ENCODE results near the gene SLITRK3.

SLITRK3 gene

DNA sequence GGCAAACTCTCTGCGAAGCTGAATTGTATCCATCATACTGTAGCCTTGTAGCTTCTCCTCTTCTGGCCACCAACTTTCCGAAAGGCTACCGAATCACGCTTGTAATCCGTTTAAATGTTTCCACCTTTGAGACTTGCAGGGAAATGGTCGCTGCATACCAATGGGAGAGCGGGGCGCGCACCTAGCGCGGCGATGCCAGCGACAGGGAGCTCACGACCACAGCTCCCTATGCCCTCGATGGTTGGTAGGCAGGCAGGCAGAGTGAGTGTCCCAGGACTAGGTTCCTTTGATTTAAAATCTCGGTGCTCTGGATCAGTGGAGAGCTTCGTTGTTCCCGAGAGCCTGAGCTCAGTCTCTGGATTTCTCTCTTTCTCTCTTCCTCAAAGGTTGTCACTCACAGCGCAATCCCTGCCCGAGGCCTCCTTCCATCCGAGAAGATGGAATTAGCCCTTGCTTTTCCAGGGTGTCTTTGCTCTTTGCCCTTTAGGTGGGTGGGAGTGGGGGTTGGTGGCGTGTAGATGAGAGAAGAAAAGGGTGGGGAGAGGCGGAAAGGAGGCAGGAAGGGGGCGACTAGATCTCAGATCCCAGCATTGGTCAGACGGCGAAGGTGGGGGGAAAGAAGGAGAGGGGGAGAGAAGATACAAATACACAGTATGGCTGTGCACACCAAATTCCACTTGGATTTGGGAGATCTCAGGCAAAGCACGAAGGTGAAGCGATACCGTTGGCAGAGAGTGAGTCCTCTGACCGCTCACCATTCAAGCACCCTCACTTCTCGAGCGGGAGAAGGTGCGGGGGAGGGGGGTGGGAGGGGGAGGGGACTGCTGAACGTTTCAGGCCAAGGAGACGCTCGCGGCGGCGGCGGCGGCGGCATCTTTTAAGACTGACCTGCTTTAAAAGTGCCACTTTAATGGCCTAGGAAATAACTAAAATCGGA lies at the start of gene SLITRK3:
Gene SLITRK3, minus strand, starts transcription at position 745 of the 937 bp plus-strand sequence. CDS start 5,554 bp downstream, outside the sequence.
- TF ChIP-seq, protein P1, sequence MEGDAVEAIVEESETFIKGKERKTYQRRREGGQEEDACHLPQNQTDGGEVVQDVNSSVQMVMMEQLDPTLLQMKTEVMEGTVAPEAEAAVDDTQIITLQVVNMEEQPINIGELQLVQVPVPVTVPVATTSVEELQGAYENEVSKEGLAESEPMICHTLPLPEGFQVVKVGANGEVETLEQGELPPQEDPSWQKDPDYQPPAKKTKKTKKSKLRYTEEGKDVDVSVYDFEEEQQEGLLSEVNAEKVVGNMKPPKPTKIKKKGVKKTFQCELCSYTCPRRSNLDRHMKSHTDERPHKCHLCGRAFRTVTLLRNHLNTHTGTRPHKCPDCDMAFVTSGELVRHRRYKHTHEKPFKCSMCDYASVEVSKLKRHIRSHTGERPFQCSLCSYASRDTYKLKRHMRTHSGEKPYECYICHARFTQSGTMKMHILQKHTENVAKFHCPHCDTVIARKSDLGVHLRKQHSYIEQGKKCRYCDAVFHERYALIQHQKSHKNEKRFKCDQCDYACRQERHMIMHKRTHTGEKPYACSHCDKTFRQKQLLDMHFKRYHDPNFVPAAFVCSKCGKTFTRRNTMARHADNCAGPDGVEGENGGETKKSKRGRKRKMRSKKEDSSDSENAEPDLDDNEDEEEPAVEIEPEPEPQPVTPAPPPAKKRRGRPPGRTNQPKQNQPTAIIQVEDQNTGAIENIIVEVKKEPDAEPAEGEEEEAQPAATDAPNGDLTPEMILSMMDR (conservative IDR thresholded peaks at IDR 0.05), result no peak
- H3K27ac ChIP-seq, result peak within 1 kb of the TSS; percentile 11; the same call in 1 of the 2 replicates

DNA sequence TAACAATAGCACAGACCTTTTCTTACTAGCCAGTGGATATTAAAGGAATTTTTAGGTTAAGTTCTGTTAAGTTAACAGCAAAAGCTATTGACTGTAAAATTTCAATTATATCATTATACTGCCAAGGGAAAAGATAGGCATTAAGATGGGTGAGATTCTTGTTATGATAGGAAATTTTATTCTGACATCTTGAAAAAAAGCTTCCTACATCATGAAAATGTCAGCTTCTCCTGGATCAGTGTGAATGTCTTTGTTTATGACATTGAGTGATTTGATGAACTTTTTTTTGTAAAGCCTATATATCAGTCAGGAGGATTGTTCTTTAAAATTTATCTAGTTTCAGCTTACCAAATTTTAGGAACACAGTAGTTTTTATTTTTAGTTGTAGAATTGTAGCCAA lies 47.4 kb upstream of the SLITRK3 start:
- TF ChIP-seq, protein P1 (conservative IDR thresholded peaks at IDR 0.05), result no peak
- H3K27ac ChIP-seq, result no peak overlapping the region

- H3K27ac ChIP-seq, result no peak overlapping the region
- TF ChIP-seq, protein P1 (conservative IDR thresholded peaks at IDR 0.05), result no peak
These were observed 37.5 kb upstream of the SLITRK3 start for GRCh38 chr3:165233501-165234195.

DNA sequence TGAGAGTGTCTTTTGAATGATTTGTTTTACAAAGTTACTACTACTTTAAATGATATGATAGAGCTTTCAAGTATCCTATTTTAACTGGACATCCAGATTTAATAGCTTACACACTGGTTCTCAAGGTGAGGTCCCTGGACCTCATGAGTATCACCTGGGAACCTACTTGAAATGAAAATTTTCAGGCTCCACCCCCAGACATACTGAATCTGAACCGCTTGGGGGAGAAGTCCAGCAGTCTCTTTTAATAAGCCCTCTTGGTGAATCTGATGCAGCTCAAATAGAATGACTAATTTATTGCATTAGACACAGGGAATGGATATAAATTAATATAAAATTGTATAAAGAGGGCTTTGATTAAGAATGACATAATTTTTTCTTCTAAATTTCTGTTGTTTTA lies 29.4 kb upstream of the SLITRK3 start:
- H3K27ac ChIP-seq, result no peak overlapping the region
- TF ChIP-seq, protein P1 (conservative IDR thresholded peaks at IDR 0.05), result no peak

DNA sequence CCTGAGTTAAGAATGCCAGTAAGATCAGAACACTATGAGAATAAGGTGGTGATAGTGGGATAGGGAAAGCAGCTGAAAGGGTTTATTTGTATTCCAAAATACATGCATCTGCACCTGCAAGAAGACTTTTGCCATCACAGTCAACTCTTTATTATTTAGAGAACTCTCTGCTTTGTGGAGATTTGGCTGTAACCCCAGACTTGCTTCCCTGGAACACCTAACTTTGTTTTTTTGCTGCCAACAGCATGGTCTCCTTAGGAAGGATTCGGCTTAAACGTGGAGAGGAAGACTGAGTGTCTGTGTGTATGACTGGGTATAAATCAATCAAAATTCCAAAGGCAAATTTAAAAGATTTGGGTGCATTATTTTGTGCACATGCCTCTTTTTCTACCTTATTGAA lies 21.6 kb upstream of the SLITRK3 start:
- no peak overlapping the region for H3K27ac ChIP-seq
- TF ChIP-seq, protein P1 (conservative IDR thresholded peaks at IDR 0.05), result no peak

DNA sequence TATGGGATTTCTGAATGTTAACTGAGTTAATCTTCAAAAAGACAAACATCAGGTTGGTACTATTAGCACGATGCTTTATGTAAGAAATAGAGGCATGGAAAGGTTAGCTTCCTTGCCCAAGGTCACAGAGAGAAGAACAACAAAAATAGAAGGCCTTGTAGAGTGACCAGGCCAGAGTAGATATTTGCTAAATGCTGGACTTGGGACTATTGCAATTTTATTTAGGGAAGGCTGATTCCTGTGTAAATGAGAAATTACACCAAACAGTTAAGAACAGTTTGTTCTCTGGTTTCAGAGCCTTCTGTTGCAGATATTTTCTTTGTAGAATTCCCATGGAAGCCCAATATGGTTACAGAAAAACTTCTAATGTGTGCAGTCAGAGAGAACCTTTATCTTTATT lies 16.4 kb upstream of the SLITRK3 start:
- H3K27ac ChIP-seq, result no peak overlapping the region
- TF ChIP-seq, protein P1 (conservative IDR thresholded peaks at IDR 0.05), result no peak

DNA sequence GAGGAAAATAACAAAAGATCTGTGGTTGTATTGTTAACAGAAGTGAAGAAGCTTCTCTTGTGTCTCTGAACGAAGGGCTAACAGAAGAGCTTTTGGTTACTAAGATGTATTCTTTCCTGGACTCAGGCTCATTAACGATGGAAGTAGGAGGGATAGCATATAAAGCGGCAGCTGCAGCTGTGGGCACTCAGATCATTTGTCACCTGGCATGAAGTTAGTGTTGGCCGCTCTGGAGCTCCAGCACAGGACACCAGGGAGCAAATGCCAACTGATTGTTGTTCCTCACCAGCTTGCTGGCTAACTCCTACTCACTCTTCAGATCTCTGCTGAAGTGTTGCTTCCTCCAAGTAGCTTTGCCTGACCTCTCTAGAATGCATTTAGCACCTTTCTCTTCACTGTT lies 15.5 kb upstream of the SLITRK3 start:
- no peak overlapping the region for H3K27ac ChIP-seq
- TF ChIP-seq, protein P1 (conservative IDR thresholded peaks at IDR 0.05), result no peak

Data from VCaP (cell line).